ENCODE data around the gene ACSS1. TPM values are rescaled to one million over a fixed set of nuclear protein-coding genes. Genes with fewer than 3 reads are reported as not detected.

ACSS1 gene
- total RNA-seq, 2 donors from 2014 or later = 25.6 to 26.4 TPM

GRCh38 chr20:24992487-24993205 is 65.3 kb downstream of the ACSS1 start, which contains the start of gene APMAP:
Gene APMAP (minus strand): TSS chr20:24992751. CDS start chr20:24992688, 63 bp downstream.
- DNase-seq (ENCODE audit: low spot score) = peak; percentile 95
- Histone ChIP-seq H3K27ac (peak within 1 kb of the TSS; percentile 95 to 97), H3K36me3 (no peaks in the 10 kb centered on the region), H3K9me3 (no peaks in the 10 kb centered on the region), H3K27me3 (no peaks in the 10 kb centered on the region), H3K4me1 (peaks cover 0 to 38% of the 10 kb centered on the region in 2 donors), H3K4me3 (peak within 1 kb of the TSS; percentile 74 to 83)
- peak in 1 of 2 donors; percentile 8 for TF ChIP-seq CTCF (IDR thresholded peaks at IDR 0.05)

- peak overlapping the region; percentile 74 to 83 for H3K4me3 ChIP-seq
- H3K27me3 ChIP-seq = no peaks in the 10 kb centered on the region
- H3K36me3 ChIP-seq = no peaks in the 10 kb centered on the region
- peaks cover 0 to 38% of the 10 kb centered on the region in 2 donors for H3K4me1 ChIP-seq
- H3K27ac ChIP-seq = peak overlapping the region; percentile 95 to 97
- DNase-seq (ENCODE audit: low spot score) = peak; percentile 60
- no peaks in the 10 kb centered on the region for H3K9me3 ChIP-seq
- no peak for TF ChIP-seq CTCF (IDR thresholded peaks at IDR 0.05)
Observed at GRCh38 chr20:24991897-24992486, 65.9 kb downstream of the ACSS1 start.

GRCh38 chr20:24990810-24991252 is 67.1 kb downstream of the ACSS1 start:
- Histone ChIP-seq H3K4me1 (peaks cover 0 to 40% of the 10 kb centered on the region in 2 donors), H3K36me3 (no peaks in the 10 kb centered on the region), H3K4me3 (no peak overlapping the region), H3K9me3 (no peaks in the 10 kb centered on the region), H3K27ac (no peak overlapping the region), H3K27me3 (no peaks in the 10 kb centered on the region)
- DNase-seq (ENCODE audit: low spot score) = peak; percentile 26
- TF ChIP-seq CTCF (IDR thresholded peaks at IDR 0.05) = no peak

- no peaks in the 10 kb centered on the region for H3K36me3 ChIP-seq
- TF ChIP-seq CTCF (IDR thresholded peaks at IDR 0.05) = no peak
- no peaks in the 10 kb centered on the region for H3K27me3 ChIP-seq
- no peak overlapping the region for H3K27ac ChIP-seq
- peak; percentile 44 for DNase-seq (ENCODE audit: low spot score)
- peaks cover 0 to 37% of the 10 kb centered on the region in 2 donors for H3K4me1 ChIP-seq
- no peak overlapping the region for H3K4me3 ChIP-seq
- no peaks in the 10 kb centered on the region for H3K9me3 ChIP-seq
Observed at GRCh38 chr20:24989162-24989561, 68.8 kb downstream of the ACSS1 start.

GRCh38 chr20:24987873-24988835 is 69.8 kb downstream of the ACSS1 start:
- Histone ChIP-seq H3K27me3 (no peaks in the 10 kb centered on the region), H3K36me3 (no peaks in the 10 kb centered on the region), H3K4me3 (no peak overlapping the region), H3K9me3 (no peaks in the 10 kb centered on the region), H3K27ac (no peak overlapping the region), H3K4me1 (peaks cover 0 to 28% of the 10 kb centered on the region in 2 donors)
- peak; percentile 21 for DNase-seq (ENCODE audit: low spot score)
- no peak for TF ChIP-seq CTCF (IDR thresholded peaks at IDR 0.05)

Measured in right atrium auricular region (tissue), 2 donors.